Esophagus squamous epithelium (tissue), 4 donors: ENCODE results near the gene TUBA3E.
"Not testable (repeated sequence)": the region's sequence is repeated elsewhere in the genome, so short reads cannot be mapped to it uniquely, and the experiment has no call there.

Experiments used
- POLR2A ChIP-seq, 4 donors: fragments of 450-650 bp; IDR thresholded peaks; one replicate each; pipeline ENCODE4 v1.6.1; 2017; ENCODE audit warnings: antibody characterized with exemption in 4 of 4, mild to moderate bottlenecking in 4 of 4, moderate library complexity in 3 of 4
- TF ChIP-seq, protein P1 (sequence below), 6 experiments: fragments of 450-650 bp in 4 of 6; fragments of 200-600 bp in 2 of 6; sonication (generic) in 2 of 6; IDR thresholded peaks; one replicate each; pipeline ENCODE4 v1.5.1; 2016 to 2019; ENCODE audit warnings: antibody characterized with exemption in 6 of 6, mild to moderate bottlenecking in 4 of 6, moderate library complexity in 4 of 6

DNA sequence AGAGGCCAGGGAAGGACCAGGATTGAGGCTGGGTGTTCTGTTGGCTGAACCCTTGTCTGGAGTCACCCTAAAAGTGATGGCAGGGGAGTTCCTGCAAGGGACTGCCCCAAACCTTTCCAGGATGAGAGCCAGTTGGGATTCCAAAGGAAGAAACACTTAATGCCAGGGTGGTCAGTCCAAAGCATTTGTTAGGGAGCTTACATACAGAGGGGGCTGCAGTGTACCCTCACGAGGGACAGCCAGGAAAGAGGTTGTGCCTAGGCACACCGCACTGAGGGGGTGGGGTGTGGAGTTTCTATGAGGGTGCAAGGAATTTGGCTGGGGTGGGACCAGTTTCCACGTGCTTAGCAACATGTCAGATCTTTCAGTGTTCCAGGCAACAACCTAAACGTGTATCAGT lies 9.3 kb downstream of the TUBA3E start:
- TF ChIP-seq POLR2A (IDR thresholded peaks at IDR 0.05): not testable (repeated sequence)
- TF ChIP-seq, protein P1, sequence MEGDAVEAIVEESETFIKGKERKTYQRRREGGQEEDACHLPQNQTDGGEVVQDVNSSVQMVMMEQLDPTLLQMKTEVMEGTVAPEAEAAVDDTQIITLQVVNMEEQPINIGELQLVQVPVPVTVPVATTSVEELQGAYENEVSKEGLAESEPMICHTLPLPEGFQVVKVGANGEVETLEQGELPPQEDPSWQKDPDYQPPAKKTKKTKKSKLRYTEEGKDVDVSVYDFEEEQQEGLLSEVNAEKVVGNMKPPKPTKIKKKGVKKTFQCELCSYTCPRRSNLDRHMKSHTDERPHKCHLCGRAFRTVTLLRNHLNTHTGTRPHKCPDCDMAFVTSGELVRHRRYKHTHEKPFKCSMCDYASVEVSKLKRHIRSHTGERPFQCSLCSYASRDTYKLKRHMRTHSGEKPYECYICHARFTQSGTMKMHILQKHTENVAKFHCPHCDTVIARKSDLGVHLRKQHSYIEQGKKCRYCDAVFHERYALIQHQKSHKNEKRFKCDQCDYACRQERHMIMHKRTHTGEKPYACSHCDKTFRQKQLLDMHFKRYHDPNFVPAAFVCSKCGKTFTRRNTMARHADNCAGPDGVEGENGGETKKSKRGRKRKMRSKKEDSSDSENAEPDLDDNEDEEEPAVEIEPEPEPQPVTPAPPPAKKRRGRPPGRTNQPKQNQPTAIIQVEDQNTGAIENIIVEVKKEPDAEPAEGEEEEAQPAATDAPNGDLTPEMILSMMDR (IDR thresholded peaks at IDR 0.05): not testable (repeated sequence)
